ENCODE measurements around the gene PVRIG.
"Not testable (repeated sequence)": the region's sequence is repeated elsewhere in the genome, so short reads cannot be mapped to it uniquely, and the experiment has no call there.

DNA sequence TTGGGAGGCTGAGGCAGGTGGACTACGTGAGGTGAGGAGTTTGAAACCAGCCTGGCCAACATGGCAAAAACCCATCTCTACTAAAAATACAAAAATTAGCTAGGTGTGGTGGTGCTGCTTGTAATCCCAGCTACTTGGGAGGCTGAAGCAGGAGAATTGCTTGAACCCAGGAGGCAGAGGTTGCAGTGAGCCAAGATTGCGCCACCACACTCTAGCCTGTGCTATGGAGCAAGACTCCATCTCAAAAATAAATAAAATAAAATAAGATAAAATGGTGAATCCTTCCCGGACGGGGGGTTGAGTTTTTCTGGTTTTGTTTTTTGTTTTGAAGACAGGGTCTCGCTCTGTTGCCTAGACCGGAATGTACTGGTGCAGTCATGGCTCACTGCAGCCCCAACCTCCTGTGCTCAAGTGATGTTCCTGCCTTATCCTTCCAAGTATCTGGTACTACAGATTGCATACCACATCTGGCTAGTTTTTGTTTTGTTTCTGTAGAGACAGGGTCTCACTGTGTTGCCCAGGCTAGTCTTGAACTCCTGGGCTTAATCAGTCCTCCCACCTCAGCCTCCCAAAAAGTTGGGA is 27.4 kb upstream of the PVRIG start:
- TF ChIP-seq, protein P1, sequence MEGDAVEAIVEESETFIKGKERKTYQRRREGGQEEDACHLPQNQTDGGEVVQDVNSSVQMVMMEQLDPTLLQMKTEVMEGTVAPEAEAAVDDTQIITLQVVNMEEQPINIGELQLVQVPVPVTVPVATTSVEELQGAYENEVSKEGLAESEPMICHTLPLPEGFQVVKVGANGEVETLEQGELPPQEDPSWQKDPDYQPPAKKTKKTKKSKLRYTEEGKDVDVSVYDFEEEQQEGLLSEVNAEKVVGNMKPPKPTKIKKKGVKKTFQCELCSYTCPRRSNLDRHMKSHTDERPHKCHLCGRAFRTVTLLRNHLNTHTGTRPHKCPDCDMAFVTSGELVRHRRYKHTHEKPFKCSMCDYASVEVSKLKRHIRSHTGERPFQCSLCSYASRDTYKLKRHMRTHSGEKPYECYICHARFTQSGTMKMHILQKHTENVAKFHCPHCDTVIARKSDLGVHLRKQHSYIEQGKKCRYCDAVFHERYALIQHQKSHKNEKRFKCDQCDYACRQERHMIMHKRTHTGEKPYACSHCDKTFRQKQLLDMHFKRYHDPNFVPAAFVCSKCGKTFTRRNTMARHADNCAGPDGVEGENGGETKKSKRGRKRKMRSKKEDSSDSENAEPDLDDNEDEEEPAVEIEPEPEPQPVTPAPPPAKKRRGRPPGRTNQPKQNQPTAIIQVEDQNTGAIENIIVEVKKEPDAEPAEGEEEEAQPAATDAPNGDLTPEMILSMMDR (IDR thresholded peaks at IDR 0.05) = not testable (repeated sequence)
- TF ChIP-seq POLR2AphosphoS5 (IDR thresholded peaks at IDR 0.05) = not testable (repeated sequence)
